CMK (cell line): Measurements from ENCODE around the gene BASP1.

ENCODE experiments used
- DNase-seq: peaks from one replicate; pipeline ENCODE4 v3.0.0-alpha.2; 2010; ENCODE audit warnings: low read depth

Gene BASP1, protein sequence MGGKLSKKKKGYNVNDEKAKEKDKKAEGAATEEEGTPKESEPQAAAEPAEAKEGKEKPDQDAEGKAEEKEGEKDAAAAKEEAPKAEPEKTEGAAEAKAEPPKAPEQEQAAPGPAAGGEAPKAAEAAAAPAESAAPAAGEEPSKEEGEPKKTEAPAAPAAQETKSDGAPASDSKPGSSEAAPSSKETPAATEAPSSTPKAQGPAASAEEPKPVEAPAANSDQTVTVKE

DNA sequence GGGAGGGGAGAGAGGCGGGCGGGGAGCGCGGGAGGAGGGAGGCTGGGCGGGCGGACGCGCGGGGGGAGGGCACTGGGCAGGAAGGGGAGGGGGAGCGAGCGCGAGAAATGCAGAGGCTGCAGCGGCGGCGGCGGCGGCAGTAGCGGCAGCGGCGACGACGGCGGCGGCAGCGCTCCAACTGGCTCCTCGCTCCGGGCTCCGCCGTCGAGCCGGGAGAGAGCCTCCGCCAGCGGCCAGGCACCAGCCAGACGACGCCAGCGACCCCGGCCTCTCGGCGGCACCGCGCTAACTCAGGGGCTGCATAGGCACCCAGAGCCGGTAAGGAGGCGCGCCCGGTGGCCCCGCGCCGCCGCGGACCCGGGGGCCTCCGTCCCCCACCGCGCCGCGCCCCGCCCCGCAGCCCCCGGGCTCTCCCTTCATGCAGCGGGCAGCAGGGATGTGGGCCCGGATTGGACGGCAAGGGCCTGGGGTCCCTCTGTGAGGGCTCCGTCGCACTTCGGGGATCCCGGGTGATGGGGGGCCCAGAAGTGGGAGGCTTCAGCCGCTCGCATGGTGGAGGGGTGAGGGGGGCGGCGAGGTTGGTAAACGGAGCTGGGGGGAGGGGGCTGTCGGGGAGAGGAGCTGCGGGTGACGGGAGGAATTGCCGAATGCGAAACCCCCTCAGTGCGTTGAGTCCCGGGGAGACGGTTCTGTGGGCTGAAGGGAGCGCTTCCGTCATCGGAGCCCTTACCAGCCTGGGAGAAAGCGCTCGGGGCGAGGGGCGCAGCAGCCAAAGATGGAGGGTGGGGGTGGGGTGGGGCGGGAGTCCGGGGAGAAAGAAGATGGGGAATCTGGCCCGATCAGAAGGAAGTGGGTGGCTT lies at the start of gene BASP1:
Gene BASP1, plus strand, starts transcription at position 139 of the 860 bp plus-strand sequence. CDS start 57,586 bp downstream, outside the sequence.
- DNase-seq = no peak

- DNase-seq = no peak
Measured at GRCh38 chr5:17169507-17169906, 47.9 kb upstream of the BASP1 start.

- DNase-seq = no peak
Measured at GRCh38 chr5:17172791-17173190, 44.6 kb upstream of the BASP1 start.

GRCh38 chr5:17174965-17175364 lies 42.5 kb upstream of the BASP1 start:
- no peak for DNase-seq

- no peak for DNase-seq
Measured at GRCh38 chr5:17177501-17178372, 39.7 kb upstream of the BASP1 start.

DNA sequence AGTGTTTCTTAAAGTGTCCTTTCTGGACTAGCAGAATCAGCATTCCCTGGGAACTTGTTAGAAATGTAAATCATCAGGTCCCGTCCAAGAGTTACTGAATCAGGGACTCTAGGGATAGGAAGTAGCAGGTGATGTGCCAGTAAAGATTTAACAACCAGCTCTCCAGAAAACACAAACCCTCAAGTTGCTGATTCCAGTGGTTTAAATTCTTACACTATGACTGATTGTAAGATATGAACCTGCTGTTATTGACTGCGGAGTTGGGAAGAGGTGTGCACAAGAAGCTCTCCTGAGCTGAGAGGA lies 39.1 kb upstream of the BASP1 start:
- DNase-seq = no peak

GRCh38 chr5:17180330-17180843 lies 37.0 kb upstream of the BASP1 start:
- DNase-seq = no peak

DNA sequence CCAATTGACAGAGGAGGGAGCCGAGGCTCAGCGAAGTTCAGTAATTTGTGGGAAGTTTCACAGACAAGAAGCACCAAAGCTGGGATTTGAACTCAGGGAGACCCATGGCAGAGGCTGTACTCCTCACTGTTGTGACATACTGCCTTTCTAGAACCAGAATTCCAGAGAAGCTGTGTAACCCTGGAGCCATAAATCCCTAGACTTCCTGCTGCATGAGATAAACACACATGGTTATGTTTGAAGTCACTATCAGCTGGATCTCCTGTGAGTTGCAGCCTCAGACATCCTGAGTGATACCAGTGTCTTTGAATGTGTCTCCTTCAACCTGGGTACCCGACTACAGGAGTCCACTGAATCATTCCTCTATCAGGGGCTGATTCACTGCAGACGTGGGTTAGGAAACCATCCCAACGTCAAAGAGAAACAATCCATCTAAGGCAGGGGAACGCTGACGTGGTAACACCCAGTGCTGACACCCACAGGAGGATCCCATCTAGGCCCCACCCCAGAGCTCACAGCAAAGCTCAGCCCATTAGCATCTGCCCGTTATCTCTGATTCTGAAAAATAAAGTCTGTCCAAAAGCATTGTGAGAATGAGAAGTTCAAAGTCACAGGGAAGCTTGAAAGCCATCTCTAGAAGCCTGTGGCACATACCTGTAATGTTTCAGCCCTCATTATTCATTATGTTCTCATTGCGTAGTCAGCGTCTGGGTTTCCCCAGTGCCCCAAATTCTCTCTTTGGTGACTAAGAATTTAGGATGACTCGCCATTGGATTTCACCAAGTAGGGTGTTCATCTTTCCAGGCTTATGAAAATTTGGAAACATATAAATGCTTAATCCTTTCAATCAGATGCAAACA lies 36.3 kb upstream of the BASP1 start:
- no peak for DNase-seq

DNA sequence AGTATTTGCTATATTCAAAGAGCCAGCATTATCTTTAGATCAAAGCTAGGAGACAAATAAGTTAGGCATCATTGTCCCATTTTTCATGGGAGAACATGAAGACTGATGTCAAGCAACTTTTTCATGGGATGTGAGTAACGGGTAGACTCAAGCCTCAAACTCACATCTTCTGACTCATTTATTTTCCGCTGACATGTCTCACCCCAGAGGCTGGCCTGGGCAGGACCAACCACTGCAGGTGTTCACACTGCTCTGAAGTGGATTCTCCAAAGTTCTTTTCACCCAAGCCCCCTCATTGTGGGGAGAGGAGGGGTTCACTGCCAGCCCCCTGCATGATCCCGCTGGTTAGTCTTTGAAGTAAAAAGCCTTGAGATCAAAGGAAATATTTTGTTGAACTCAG lies 34.9 kb upstream of the BASP1 start:
- DNase-seq = no peak

- DNase-seq = no peak
Measured at GRCh38 chr5:17182981-17183380, 34.5 kb upstream of the BASP1 start.

- DNase-seq = no peak
Measured at GRCh38 chr5:17183831-17184230, 33.6 kb upstream of the BASP1 start.

DNA sequence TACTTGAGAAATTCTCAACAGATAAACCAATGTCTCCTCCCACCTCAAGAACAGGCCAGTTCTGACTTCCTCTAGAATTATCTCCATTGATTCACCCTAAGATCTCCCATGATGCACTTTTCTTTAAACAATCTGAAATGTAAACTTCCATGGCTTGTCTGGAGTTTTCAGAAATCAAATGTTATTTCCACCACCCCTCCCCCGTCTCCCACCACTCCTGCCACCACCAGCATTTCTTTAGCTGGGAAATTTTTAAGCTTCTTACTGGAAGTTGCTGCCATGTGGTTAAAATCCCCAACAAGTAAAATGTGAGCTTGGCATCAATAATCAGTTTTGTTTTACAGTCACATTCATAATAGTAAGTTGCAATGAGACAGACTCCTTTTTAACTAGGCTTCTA lies 32.8 kb upstream of the BASP1 start:
- no peak for DNase-seq

- DNase-seq = no peak
Measured at GRCh38 chr5:17185349-17185748, 32.1 kb upstream of the BASP1 start.

GRCh38 chr5:17185773-17186172 lies 31.7 kb upstream of the BASP1 start:
- no peak for DNase-seq

DNA sequence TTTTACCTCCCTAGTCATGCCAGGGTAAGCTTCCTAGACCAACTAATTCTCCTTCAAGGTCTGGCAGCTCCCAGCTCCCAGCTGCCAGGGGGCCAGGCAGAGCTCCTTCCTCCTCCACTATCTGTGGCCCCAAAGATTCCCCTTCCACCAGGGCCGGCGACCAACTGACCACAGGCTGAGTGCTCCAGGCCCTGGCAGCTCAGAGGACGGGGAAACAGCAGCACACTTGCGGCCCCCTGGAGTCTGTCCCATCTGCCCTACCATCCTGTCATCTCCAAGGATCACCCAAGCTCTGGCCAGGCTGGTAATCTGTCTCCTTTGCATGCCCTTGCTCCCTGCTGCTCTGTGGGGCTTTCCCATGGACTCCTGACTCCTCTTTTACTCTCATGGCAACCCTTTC lies 31.2 kb upstream of the BASP1 start:
- DNase-seq = no peak

- DNase-seq = no peak
Measured at GRCh38 chr5:17187011-17187785, 30.2 kb upstream of the BASP1 start.

DNA sequence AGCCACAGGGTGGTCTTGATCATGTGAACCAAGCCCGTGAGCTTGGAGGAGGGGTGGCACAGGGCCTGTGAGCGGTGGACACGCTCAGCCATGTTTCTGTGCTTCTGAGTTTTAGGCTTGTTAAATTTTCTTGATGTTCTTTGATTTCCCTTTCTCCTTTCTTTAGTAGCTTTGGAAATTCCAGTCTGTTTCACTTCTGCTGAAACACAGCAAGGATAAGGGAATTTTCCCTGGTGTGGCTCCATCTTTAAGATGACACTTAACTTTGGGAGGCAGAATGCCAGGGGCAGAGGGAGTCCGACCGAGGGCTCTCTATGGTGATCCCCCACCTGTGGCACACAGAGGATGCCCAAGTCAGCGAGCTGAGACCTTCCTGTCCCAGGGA lies 29.7 kb upstream of the BASP1 start:
- no peak for DNase-seq

DNA sequence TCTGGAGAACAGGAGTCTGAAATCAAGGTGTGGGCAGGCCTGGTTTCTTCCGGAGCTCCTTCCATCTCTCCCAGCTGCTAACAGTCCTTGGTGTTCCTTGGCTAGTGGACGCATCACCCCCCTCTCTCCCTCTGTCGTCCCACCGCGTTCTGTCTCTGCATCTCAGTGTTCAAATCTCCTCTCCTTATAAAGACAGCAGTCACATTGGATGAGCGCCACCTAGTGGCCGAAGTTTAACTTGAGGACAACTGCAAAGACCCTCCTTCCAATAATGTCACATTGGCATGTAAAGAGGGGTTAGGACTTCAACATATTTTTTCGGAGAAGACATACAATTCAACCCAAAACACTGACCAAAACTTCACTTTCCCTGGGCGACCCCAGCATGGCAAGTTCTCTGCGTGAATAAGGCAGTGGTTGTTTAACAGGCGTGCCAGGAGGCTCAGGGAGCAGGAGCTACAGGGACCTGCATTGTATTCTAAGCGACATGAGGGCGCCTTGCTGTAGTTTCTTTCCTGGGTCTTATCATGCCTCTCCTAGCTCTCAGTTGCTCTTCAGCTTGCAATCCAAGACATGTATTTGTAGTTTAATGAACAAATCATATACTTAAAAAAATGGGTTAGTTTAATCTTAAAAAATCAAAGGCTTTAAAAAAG lies 27.9 kb upstream of the BASP1 start:
- DNase-seq = peak; percentile 78

GRCh38 chr5:17190242-17190778 lies 27.1 kb upstream of the BASP1 start:
- DNase-seq = no peak

DNA sequence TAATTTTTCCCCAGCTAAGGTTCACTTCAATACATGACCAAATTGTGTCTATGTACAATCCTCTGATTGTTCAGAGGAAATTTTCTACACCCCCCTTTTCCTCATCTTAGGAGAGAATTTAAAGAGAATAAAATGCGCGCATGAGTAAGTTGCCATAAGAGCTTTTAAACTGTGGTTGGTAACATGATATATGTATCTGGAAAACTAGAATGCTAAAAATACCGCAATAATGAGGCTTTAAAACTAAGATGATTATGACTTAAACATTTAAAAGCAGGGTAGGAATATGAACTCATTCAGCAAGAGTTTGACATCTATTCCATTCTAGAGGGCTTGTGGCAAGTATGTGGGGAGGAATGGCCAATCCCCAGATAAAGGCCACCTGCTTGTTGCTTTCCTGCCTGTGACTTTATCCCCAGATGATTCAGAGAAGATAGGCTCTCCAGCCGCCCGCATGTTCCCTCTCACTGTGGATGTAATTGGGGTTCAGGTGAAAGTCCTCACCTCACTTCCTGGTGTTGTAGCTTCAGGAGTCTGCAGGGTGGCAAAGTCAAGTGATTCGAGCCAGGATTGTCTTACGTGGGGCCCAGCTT lies 26.5 kb upstream of the BASP1 start:
- no peak for DNase-seq
